ENCODE results near the gene PHF2.

DNA sequence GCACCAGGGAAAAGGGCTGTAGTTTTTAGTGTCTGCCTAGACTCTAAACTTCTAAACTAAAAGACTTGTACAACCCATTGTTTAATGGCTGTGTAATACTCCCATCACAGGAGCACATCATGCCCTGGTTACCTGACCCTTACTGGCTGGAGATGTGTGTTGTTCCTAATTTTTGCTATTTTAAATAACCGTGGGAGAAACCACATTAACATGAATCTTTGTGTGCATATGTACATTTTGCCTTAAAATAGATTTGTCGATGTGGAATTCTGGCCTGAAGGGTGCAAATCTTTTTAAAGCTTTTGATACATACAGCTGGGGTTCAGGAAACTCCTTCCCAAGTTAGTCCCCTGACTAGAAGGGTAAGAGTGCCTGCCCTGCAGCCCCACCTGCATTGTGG, 39.7 kb downstream of the PHF2 start:
- TF ChIP-seq, protein P1, sequence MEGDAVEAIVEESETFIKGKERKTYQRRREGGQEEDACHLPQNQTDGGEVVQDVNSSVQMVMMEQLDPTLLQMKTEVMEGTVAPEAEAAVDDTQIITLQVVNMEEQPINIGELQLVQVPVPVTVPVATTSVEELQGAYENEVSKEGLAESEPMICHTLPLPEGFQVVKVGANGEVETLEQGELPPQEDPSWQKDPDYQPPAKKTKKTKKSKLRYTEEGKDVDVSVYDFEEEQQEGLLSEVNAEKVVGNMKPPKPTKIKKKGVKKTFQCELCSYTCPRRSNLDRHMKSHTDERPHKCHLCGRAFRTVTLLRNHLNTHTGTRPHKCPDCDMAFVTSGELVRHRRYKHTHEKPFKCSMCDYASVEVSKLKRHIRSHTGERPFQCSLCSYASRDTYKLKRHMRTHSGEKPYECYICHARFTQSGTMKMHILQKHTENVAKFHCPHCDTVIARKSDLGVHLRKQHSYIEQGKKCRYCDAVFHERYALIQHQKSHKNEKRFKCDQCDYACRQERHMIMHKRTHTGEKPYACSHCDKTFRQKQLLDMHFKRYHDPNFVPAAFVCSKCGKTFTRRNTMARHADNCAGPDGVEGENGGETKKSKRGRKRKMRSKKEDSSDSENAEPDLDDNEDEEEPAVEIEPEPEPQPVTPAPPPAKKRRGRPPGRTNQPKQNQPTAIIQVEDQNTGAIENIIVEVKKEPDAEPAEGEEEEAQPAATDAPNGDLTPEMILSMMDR (IDR thresholded peaks at IDR 0.05): no peak
- TF ChIP-seq POLR2A (IDR thresholded peaks at IDR 0.05): no peak

Data from sigmoid colon (tissue), 3 donors.